DND-41 (cell line): ENCODE measurements around the gene MUC22.

Source experiments
- CTCF ChIP-seq: IDR thresholded peaks from 2 replicates; pipeline ENCODE4 v1.5.1; 2012; ENCODE audit warnings: borderline replicate concordance, low read length, moderate library complexity, mild to moderate bottlenecking; ENCODE audit not compliant: poor library complexity, severe bottlenecking; ENCODE audit errors: extremely low read depth
- EZH2 ChIP-seq: IDR thresholded peaks from 3 replicates; pipeline ENCODE4 v1.6.1; 2012; ENCODE audit warnings: borderline replicate concordance, low read depth, mild to moderate bottlenecking, moderate library complexity, low read length, inconsistent platforms; ENCODE audit not compliant: severe bottlenecking

DNA sequence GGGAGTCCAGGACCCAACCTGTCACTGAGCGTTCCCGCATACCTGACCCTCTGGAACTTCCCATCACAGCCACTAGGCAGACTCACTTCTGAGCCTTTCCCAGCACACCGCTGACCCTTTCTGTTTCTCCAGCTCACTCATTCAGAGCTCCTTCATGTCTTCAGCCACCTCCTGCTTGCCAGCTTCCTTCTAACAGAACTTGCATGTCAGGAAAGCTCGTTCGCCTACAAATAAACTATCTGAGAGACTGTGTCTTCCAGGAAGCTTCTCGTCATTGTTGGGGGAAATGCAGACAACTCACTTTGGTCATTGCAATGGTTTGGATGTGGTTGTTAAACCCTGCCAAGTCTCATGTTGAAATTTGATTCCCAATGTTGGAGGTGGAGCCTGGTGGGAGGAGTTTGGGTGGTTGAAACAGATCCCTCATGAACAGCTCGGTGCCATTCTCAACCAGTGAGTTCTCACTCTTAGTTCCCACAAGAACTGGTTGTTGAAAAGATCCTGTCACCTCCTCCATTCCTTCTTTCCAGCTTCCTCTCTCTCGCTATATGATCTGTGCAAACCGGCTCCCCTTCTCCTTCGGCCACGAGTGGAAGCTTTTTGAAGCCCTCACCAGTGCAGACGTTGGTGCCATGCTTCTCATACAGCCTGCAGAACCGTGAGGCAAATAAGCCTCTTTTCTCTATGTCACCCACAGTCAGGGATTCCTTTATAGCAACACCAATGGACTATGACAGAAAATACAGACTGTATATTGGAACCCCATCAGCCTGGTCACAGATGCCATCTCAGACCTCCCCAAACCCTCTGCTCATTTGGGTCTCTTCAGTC, 28.1 kb upstream of the MUC22 start:
- TF ChIP-seq EZH2 (no peak), CTCF (peak; percentile 5)
